HG02852 (cell line): Measurements from ENCODE around the gene PYROXD2.

ENCODE experiments used
- ATAC-seq: cut with Tn5 transposase; IDR thresholded peaks from one replicate; pipeline ENCODE4 v1.9.1; 2021; ENCODE audit warnings: mild to moderate bottlenecking, moderate library complexity; ENCODE audit not compliant: unreplicated experiment

The PYROXD2 gene

GRCh38 chr10:98416606-98417388 lies 1.8 kb upstream of the PYROXD2 start:
- no peak for ATAC-seq

- no peak for ATAC-seq
Observed at GRCh38 chr10:98415731-98416119, 743 bp upstream of the PYROXD2 start.

GRCh38 chr10:98414578-98414931 lies 427 bp downstream of the PYROXD2 start:
- ATAC-seq = no peak

GRCh38 chr10:98411768-98412167 lies 3.2 kb downstream of the PYROXD2 start:
- ATAC-seq = no peak

GRCh38 chr10:98411166-98411565 lies 3.8 kb downstream of the PYROXD2 start:
- no peak for ATAC-seq

GRCh38 chr10:98410759-98411158 lies 4.2 kb downstream of the PYROXD2 start:
- no peak for ATAC-seq

GRCh38 chr10:98410135-98410743 lies 4.7 kb downstream of the PYROXD2 start:
- ATAC-seq = no peak

GRCh38 chr10:98408799-98409198 lies 6.2 kb downstream of the PYROXD2 start:
- no peak for ATAC-seq

GRCh38 chr10:98407744-98408241 lies 7.2 kb downstream of the PYROXD2 start:
- no peak for ATAC-seq

GRCh38 chr10:98407017-98407743 lies 7.8 kb downstream of the PYROXD2 start:
- ATAC-seq = no peak

- ATAC-seq = no peak
Observed at GRCh38 chr10:98405422-98405821, 9.6 kb downstream of the PYROXD2 start.

GRCh38 chr10:98404571-98405359 lies 10.2 kb downstream of the PYROXD2 start:
- peak; percentile 72 for ATAC-seq

GRCh38 chr10:98403812-98404504 lies 11.0 kb downstream of the PYROXD2 start:
- ATAC-seq = no peak

GRCh38 chr10:98402931-98403718 lies 11.9 kb downstream of the PYROXD2 start:
- no peak for ATAC-seq

- no peak for ATAC-seq
Observed at GRCh38 chr10:98402478-98402877, 12.5 kb downstream of the PYROXD2 start.

- no peak for ATAC-seq
Observed at GRCh38 chr10:98400482-98400881, 14.5 kb downstream of the PYROXD2 start.

- no peak for ATAC-seq
Observed at GRCh38 chr10:98399784-98400183, 15.2 kb downstream of the PYROXD2 start.

- ATAC-seq = no peak
Observed at GRCh38 chr10:98397089-98397600, 17.8 kb downstream of the PYROXD2 start.
